HCEC 1CT (cell line): Measurements from ENCODE around the gene RYK.
"Not testable (repeated sequence)": the region's sequence is repeated elsewhere in the genome, so short reads cannot be mapped to it uniquely, and the experiment has no call there.

Experiments used
- DNase-seq: peaks from one replicate; pipeline ENCODE4 v3.0.0-alpha.2; 2017

Gene RYK

GRCh38 chr3:134216191-134216764 is 34.4 kb downstream of the RYK start:
- no peak for DNase-seq

- no peak for DNase-seq
Measured at GRCh38 chr3:134214239-134214638, 36.4 kb downstream of the RYK start.

- peak; percentile 56 for DNase-seq
Measured at GRCh38 chr3:134212967-134213665, 37.5 kb downstream of the RYK start.

- peak; percentile 56 for DNase-seq
Measured at GRCh38 chr3:134211797-134212196, 38.9 kb downstream of the RYK start.

GRCh38 chr3:134205451-134205850 is 45.2 kb downstream of the RYK start:
- no peak for DNase-seq

GRCh38 chr3:134201201-134202130 is 49.2 kb downstream of the RYK start:
- DNase-seq = peak; percentile 86

GRCh38 chr3:134199880-134200279 is 50.8 kb downstream of the RYK start:
- DNase-seq = not testable (repeated sequence)

GRCh38 chr3:134199240-134199639 is 51.4 kb downstream of the RYK start:
- no peak for DNase-seq

- no peak for DNase-seq
Measured at GRCh38 chr3:134198414-134198813, 52.2 kb downstream of the RYK start.

GRCh38 chr3:134197681-134198261 is 52.9 kb downstream of the RYK start:
- DNase-seq = peak; percentile 70

GRCh38 chr3:134194247-134194646 is 56.4 kb downstream of the RYK start:
- no peak for DNase-seq

- no peak for DNase-seq
Measured at GRCh38 chr3:134190250-134190649, 60.4 kb downstream of the RYK start.

- no peak for DNase-seq
Measured at GRCh38 chr3:134189849-134190248, 60.8 kb downstream of the RYK start.

GRCh38 chr3:134186391-134186790 is 64.3 kb downstream of the RYK start:
- DNase-seq = no peak

GRCh38 chr3:134180761-134181160 is 69.9 kb downstream of the RYK start:
- DNase-seq = no peak

GRCh38 chr3:134179508-134179907 is 71.2 kb downstream of the RYK start:
- DNase-seq = peak; percentile 11

GRCh38 chr3:134163096-134163495 is 87.6 kb downstream of the RYK start:
- DNase-seq = no peak

GRCh38 chr3:134161898-134162615 is 88.6 kb downstream of the RYK start:
- no peak for DNase-seq

GRCh38 chr3:134155446-134155845 is 95.2 kb downstream of the RYK start:
- DNase-seq = no peak

GRCh38 chr3:134153761-134154160 is 96.9 kb downstream of the RYK start:
- DNase-seq = no peak

GRCh38 chr3:134150476-134150875 is 100.2 kb downstream of the RYK start:
- DNase-seq = no peak

GRCh38 chr3:134149286-134149685 is 101.4 kb downstream of the RYK start:
- no peak for DNase-seq

GRCh38 chr3:134148534-134148933 is 102.1 kb downstream of the RYK start:
- DNase-seq = no peak
